ENCODE data around the gene PRKCA.
"Not testable (repeated sequence)": the region's sequence is repeated elsewhere in the genome, so short reads cannot be mapped to it uniquely, and the experiment has no call there.

Gene PRKCA

DNA sequence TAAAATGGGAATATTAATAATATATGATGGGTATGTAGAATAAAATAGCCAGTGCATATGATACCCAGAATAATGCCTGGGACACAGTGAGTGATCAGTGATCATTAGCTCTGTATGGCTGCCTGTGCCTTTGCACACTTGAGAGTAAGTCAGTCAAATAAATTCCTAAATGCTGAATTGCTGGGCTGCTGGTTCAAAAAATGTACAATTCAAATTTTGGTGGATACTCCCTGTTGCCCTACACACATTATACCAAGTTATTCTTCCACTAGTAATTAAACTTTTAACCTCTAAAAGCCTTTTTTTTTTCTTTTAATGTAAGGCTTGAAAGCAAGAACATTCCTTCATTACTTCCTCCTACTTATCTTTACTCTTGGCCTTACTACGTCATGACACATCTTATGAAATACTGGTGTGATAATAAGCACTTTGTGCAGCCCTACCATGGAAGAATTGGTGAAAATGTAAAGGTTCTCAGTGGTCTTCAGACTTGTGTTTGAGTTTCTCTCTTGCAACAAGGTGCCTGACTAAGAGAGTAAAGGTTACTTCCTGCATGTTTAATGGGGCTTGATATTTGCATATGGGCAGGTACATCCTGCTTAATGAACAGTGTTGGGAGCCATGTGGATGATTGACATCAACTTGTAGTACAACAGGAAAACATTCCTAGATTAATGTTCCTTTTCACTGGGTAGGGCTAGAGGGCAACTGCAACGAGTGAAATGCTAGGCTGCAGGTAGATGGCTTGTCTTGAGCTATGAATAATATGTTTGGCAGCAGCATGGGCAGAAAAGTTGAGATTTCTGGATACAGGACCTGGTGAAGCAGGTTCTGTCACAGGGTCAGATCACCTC is 84.3 kb downstream of the PRKCA start:
- no peak for DNase-seq (ENCODE audit: low spot score)

GRCh38 chr17:66387392-66387981 is 85.1 kb downstream of the PRKCA start:
- no peak for DNase-seq (ENCODE audit: low spot score)

DNA sequence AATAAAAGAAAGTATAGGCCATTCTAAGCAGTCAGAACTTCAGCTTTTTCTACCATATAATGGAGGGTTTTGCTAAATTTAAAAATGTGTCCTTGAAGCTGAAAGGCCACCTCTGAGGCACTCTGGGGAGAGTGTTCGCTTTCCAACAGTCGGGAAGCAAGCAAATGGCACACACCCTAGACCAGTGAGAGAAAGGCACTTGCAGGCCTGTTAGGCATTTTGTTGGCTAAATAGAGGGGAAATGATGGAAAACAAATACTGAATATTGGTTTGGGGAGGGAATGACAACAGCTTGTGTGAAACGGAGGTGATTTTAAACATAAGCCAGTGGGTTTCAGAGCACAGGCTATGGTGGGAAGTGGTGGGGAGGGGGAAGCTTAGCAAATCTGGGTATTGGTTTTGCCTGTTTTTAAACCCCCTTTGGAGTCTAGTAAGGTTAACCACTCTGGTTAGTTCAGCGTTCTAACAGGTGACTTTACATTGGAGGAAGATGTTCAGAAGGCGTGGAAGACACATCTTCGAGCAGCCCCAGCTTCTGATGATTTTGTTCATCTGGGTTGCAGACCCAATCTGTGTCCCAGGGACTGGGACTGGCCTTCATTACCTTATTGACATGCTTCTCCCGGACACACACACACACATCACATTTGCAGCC is 90.5 kb downstream of the PRKCA start:
- no peak for DNase-seq (ENCODE audit: low spot score)

GRCh38 chr17:66395961-66396360 is 93.5 kb downstream of the PRKCA start:
- DNase-seq (ENCODE audit: low spot score): no peak

GRCh38 chr17:66397486-66397885 is 95.1 kb downstream of the PRKCA start:
- DNase-seq (ENCODE audit: low spot score): no peak

- DNase-seq (ENCODE audit: low spot score): no peak
Measured at GRCh38 chr17:66398059-66398458, 95.6 kb downstream of the PRKCA start.

DNA sequence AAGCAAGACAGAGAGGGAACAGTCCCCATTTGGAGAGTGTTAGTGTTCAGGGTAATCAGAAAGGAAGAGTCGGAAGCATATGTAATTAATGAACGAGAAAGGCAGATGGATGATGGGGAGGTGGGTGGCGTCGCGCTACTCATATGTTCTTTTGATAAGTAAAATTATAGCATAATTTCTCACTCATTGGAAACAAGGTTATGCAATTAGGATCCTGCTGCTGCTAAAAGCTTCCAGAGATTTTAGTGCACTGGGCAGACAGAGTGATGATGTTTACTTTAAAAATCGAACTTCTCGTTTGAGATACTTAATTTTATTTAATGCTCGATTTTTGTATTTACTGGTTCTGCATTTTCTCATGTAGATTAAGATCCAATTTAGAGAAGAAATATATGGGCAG is 96.2 kb downstream of the PRKCA start:
- DNase-seq (ENCODE audit: low spot score): no peak

GRCh38 chr17:66399441-66399840 is 97.0 kb downstream of the PRKCA start:
- DNase-seq (ENCODE audit: low spot score): no peak

- not testable (repeated sequence) for DNase-seq (ENCODE audit: low spot score)
Measured at GRCh38 chr17:66400041-66400688, 97.8 kb downstream of the PRKCA start.

DNA sequence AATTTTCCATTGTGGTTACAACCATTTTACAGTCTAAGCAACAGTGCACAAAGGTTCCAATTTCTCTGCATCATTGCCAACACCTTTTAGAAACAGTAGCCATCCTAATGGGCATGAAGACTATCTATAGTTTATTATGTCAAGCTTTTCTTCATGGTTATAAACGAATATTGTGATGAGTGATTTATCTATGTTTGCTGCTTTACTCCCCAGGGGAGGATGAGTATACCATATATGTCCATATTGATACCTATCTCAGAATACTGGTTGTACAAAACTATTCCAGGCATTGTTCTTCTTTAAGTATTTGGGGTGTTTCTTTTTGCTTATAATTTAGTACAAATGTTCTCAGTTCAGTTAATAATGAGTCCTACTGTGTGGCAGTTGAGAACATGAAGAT is 98.3 kb downstream of the PRKCA start:
- DNase-seq (ENCODE audit: low spot score): no peak

GRCh38 chr17:66401364-66401763 is 99.0 kb downstream of the PRKCA start:
- DNase-seq (ENCODE audit: low spot score): no peak

DNA sequence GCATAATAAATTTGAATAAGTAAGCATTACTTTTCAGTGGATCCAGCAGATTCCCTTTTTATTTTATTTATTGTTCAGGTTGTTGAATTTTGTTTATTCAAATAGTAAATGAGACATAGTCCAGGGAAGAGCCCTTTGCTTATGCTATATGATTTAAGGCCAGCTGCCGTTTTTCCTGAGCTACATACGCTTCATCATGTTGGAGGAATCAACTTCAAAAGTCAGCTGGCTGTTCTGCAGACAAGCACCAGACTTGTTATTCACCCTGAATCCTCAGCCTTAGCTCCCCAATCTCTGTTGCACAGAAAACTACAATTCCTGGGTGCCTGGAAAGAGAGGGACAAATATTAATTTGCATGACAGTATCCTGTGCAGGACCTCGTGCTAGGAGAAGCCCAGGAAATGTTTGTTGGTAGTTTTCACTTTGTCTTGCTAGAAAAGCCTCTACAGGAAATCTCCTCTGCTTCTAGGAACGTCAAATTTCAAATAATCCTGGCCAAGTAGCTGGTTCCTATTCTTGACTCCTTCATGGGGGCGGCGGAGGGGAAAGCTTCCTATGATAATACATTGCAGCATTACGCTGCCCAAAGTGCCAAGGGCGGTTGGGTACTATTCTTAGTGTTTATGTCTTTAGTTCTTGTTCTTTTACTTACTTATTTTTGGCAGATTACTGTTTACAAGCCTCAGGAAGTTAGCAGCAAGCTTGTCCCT is 101.6 kb downstream of the PRKCA start:
- DNase-seq (ENCODE audit: low spot score): no peak

- DNase-seq (ENCODE audit: low spot score): peak; percentile 35
Measured at GRCh38 chr17:66405836-66406677, 103.6 kb downstream of the PRKCA start.

DNA sequence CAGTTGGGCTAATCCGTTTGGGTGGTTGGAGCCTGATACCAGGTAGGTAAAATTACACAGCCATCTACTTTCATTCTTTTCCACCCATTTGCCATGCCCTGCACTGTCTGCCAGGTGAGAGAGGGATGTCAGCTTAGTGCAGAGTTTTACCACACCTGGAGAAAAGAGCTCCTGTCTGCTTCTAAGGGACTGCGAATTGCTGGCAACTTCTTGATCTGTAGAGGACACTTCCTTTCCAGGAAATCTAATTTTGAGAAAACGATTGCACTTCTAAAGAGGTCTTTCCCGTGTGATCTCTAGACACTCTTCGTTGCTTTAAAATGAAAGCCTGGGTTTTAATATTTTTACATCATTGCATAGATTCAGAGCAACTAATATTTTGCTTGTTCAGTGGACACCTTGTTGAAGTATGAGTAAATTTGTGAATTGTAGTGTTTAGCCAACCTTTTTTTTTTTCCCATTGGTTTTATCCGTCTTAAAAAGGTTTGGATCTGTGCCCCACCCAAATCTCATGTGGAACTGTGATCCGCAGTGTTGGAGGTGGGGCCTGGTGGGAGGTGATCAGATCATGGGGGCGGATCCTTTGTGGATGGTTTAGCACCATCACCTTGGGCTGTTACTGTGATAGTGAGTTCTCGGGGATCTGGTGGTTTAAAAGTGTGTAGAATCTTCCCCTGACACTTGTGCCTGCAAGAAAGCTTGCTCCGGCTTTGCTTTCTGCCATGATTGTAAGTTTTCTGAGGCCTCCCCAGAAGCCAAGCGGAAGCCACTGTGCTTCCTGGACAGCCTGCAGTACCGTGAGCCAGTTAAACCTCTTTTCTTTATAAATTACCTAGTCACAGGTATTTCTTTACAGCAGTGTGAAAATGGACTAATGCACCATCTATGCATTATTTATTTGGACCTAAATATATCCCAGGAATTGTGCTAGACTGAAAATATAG is 104.6 kb downstream of the PRKCA start:
- DNase-seq (ENCODE audit: low spot score): no peak

GRCh38 chr17:66407864-66408263 is 105.5 kb downstream of the PRKCA start:
- DNase-seq (ENCODE audit: low spot score): no peak

DNA sequence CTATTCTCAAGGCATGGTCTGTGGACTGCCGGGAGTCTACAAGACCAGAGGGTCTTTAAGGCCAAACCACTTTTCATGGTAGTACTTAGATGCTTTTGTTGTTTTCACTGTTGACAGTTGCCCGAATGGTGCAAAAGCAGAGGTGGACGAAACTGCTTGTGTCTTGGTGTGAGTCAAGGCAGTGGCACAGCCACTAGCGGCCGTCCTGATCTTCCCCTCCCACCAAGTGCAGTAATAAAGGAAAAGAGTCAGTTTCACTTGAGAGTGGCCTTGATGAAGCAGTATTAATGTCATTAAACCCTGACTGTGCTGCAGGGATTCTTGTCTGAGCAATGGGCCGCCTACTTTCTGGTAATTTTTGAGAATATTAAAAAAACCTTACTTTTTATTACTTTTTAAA is 109.1 kb downstream of the PRKCA start:
- no peak for DNase-seq (ENCODE audit: low spot score)

DNA sequence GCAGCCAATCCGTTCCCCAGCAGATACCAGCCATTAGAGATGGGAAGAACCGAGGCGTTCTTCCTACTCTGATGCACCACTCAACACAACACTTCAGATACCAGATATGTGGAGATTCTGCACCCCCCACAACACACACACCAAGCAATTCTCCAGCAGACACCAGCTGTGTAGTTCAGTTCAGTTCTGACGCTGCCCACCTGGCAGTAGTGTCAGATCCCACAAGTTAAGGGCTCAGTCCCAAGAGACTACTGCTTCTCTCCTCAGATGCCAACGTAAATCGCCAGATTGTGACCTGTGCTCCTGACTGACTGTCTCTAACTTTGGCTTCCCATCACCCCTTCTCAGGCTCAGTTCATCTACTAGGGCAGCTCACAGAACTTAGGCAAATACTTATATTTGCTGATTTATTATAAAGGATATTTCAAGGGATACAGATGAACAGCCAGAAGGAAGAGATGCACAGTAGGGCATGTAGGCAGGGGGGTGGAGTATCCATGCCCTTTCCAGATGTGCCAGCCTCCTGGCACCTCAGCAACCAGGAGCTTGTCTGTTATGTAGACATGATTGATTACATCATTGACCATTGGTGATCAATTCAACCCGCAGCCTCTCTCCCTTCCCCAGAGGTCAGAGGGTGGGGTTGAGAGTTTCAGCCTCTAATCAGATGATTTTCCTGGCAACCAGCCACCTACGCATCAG is 110.6 kb downstream of the PRKCA start:
- DNase-seq (ENCODE audit: low spot score): no peak

DNA sequence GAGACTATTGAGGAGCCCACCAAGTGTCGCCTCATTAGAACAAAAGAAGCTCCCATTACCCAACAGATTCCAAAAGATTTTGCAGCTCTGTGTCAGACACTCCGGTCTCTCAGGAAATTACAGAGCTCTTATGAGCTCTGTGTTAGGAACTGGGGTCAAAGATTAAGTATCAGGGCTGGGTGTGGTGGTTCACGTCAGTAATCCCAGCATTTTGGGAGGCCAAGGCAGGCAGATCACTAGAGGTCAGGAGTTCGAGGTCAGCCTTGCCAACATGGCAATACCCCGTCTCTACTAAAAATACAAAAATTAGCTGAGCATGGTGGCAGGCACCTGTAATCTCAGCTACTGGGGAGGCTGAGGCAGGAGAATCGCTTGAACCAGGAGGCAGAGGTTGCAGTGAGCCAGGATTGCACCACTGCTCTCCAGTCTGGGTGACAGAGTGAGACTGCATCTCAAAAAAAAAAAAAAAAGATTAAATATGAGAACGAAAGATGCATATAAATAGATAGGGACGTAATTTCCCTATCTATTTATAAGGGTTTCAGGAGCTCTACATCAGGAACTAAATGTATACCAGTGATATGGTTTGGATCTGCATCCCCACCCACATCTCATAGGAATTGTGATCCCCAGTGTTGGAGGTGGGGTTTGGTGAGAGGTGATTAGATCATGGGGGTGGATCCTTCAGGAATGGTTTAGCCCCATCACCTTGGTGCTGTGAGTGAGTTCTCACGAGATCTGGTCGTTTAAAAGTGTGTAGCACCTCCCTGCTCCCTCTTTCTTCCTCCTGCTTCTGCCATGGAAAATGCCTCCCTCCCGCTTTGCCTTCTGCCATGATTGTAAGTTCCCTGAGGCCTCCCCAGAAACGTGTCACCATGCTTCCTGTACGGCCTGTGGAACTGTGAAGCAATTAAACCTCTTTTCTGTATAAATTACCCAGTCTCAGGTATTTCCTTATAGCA is 111.4 kb downstream of the PRKCA start:
- no peak for DNase-seq (ENCODE audit: low spot score)
